Endothelial cell of umbilical vein (primary cell): Measurements from ENCODE around the gene MAP3K19. TPM values are rescaled to one million over a fixed set of nuclear protein-coding genes. Genes with fewer than 3 reads are reported as not detected.

Experiments used
- BruUV-seq: library from RNA; stranded (reverse); fragments of 400-500 nt; replicated peaks from 2 replicates; lab custom pipeline; 2021; lab: Mats Ljungman, UMichigan
- CTCF ChIA-PET: fragments of 300-600, 350-600 bp; sonication (Branson Sonifier 250); formaldehyde crosslinking; loops from one replicate; lab custom pipeline; 2021; ENCODE audit warnings: antibody characterized with exemption, inconsistent platforms; lab: Charles Lee
- POLR2A ChIA-PET: fragments of 300-600, 350-600 bp; sonication (Branson Sonifier 250); formaldehyde crosslinking; loops from one replicate; lab custom pipeline; 2021; ENCODE audit warnings: antibody characterized with exemption, inconsistent platforms; lab: Charles Lee
- DNase-seq: peaks from one replicate; pipeline ENCODE4 v3.0.0-alpha.2; 2011; ENCODE audit warnings: low read depth, low spot score
- FAIRE-seq: peaks from 2 replicates; lab custom pipeline; 2011; peaks lifted over from hg19 to GRCh38; lab: Jason Lieb, UNC
- H2AFZ ChIP-seq: 2 replicates; pipeline ENCODE4 v1.6.0; 2012; ENCODE audit warnings: low read depth, low read length, control low read depth, inconsistent platforms
- H3K27ac ChIP-seq: 2 replicates; pipeline ENCODE4 v1.5.1; 2011; ENCODE audit warnings: low read depth, mild to moderate bottlenecking, control low read depth, low read length, moderate library complexity; ENCODE audit not compliant: insufficient read depth
- H3K27me3 ChIP-seq, 2 experiments: 2 replicates each; pipeline versions ENCODE4 v1.6.0 to v1.6.1; 2011; ENCODE audit warnings: low read length in 2 of 2, mixed read lengths in 1 of 2; ENCODE audit not compliant: control insufficient read depth in 2 of 2, insufficient read depth in 2 of 2
- H3K36me3 ChIP-seq, 2 experiments: 2 replicates in 1 of 2; 3 replicates in 1 of 2; pipeline ENCODE4 v1.5.1; 2011; ENCODE audit warnings: low read length in 2 of 2, mild to moderate bottlenecking in 1 of 2, moderate library complexity in 1 of 2; ENCODE audit not compliant: control insufficient read depth in 2 of 2, insufficient read depth in 2 of 2; ENCODE audit errors: extremely low read depth in 1 of 2
- H3K4me1 ChIP-seq: 3 replicates; pipeline ENCODE4 v1.5.1; 2011; ENCODE audit warnings: mild to moderate bottlenecking, low read length; ENCODE audit not compliant: control insufficient read depth, insufficient read depth; ENCODE audit errors: extremely low read depth
- H3K4me2 ChIP-seq: 2 replicates; pipeline ENCODE4 v1.6.1; 2011; ENCODE audit warnings: low read length, control low read depth, mixed read lengths; ENCODE audit not compliant: insufficient read depth
- H3K4me3 ChIP-seq, 3 experiments: fragments of 200-600 bp in 1 of 3; sonication (generic), shearing (Covaris generic) in 1 of 3; replicated peaks in 1 of 3; 2 replicates each; pipeline ENCODE4 v1.5.1; 2011 to 2016; ENCODE audit warnings: control low read depth in 3 of 3, low read length in 3 of 3, mild to moderate bottlenecking in 2 of 3, inconsistent platforms in 1 of 3, low read depth in 1 of 3, moderate library complexity in 1 of 3; ENCODE audit not compliant: insufficient read depth in 1 of 3
- H3K79me2 ChIP-seq: 2 replicates; pipeline ENCODE4 v1.6.0; 2012; ENCODE audit warnings: low read length, inconsistent platforms; ENCODE audit not compliant: control insufficient read depth, insufficient read depth
- H3K9ac ChIP-seq: replicated peaks from 2 replicates; pipeline ENCODE3; 2011; ENCODE audit warnings: low read length, control low read depth; ENCODE audit not compliant: insufficient read depth; ENCODE audit errors: extremely low read depth
- H3K9me1 ChIP-seq: replicated peaks from 3 replicates; pipeline ENCODE4 v1.6.0; 2011; ENCODE audit warnings: mild to moderate bottlenecking, low read length; ENCODE audit not compliant: control insufficient read depth, insufficient read depth; ENCODE audit errors: extremely low read depth
- H3K9me3 ChIP-seq: replicated peaks from 2 replicates; pipeline ENCODE4 v1.5.1; 2012; ENCODE audit warnings: low read length, inconsistent platforms; ENCODE audit not compliant: control insufficient read depth, insufficient read depth
- H4K20me1 ChIP-seq: replicated peaks from 2 replicates; pipeline ENCODE3; 2011; ENCODE audit warnings: mild to moderate bottlenecking, low read length; ENCODE audit not compliant: control insufficient read depth, insufficient read depth; ENCODE audit errors: extremely low read depth
- EZH2 ChIP-seq: IDR thresholded peaks from 2 replicates; pipeline ENCODE4 v1.6.1; 2012; ENCODE audit warnings: borderline replicate concordance, low read depth, mild to moderate bottlenecking, moderate library complexity, low read length, inconsistent platforms; ENCODE audit not compliant: severe bottlenecking
- FOS ChIP-seq: IDR thresholded peaks from 2 replicates; pipeline ENCODE4 v1.6.1; 2011; ENCODE audit warnings: mild to moderate bottlenecking, low read length, moderate library complexity, borderline replicate concordance; ENCODE audit not compliant: insufficient read depth
- GATA2 ChIP-seq: IDR thresholded peaks from 2 replicates; pipeline ENCODE4 v1.7.0; 2011; ENCODE audit warnings: low read depth, mild to moderate bottlenecking, moderate library complexity, mixed read lengths, low read length; ENCODE audit not compliant: insufficient read length, insufficient read depth
- JUN ChIP-seq: IDR thresholded peaks from 2 replicates; pipeline ENCODE4 v1.6.1; 2011; ENCODE audit warnings: borderline replicate concordance, low read depth; ENCODE audit not compliant: insufficient read length, insufficient read depth
- MAX ChIP-seq: IDR thresholded peaks from 2 replicates; pipeline ENCODE4 v1.6.1; 2011; ENCODE audit not compliant: insufficient read depth, insufficient read length
- MYC ChIP-seq: IDR thresholded peaks from one replicate; pipeline ENCODE4 v1.6.1; 2011; ENCODE audit warnings: mild to moderate bottlenecking, low read depth, low read length
- POLR2A ChIP-seq: IDR thresholded peaks from 2 replicates; pipeline ENCODE4 v1.6.1; 2012; ENCODE audit warnings: low read depth, mild to moderate bottlenecking, control low read depth, low read length
- POLR2AphosphoS5 ChIP-seq: IDR thresholded peaks from 2 replicates; pipeline ENCODE4 v1.6.1; 2012; ENCODE audit warnings: low read depth, mild to moderate bottlenecking, control low read depth, low read length, moderate library complexity; ENCODE audit not compliant: insufficient read depth
- dilution Hi-C: fragments of 300-500 bp; cut with MboI; formaldehyde crosslinking; loops from one replicate; pipeline ENCODE4 v1.15.0; 2019; ENCODE audit warnings: low sequenced_read_pairs; ENCODE audit not compliant: extremely low pct_ligation_motif_present
- intact Hi-C: fragments of 100-400 bp; cut with micrococcal nuclease; formaldehyde crosslinking; loops from one replicate; pipeline ENCODE4 v1.10.0; 2022
- polyA plus RNA-seq, 4 experiments: library from polyadenylated mRNA; depleted of rRNA in 3 of 4; stranded (reverse) in 3 of 4; unstranded in 1 of 4; fragments of >200 nt; gene quantifications; 2 replicates each; pipeline versions ENCODE4 v1.2.1 to v1.2.3, GENCODE V29; 2011 to 2012; ENCODE audit warnings: missing spikeins in 1 of 4
- total RNA-seq: library from RNA; stranded (reverse); gene quantifications from 2 replicates; pipeline ENCODE4 v1.2.3, GENCODE V29; 2021
- TF ChIP-seq, protein P1 (sequence below), 2 donors: IDR thresholded peaks; 1 replicate in 1 of 2; 2 replicates in 1 of 2; pipeline ENCODE4 v1.5.1; 2011; ENCODE audit warnings: low read length in 2 of 2, mild to moderate bottlenecking in 2 of 2, moderate library complexity in 2 of 2, control low read depth in 1 of 2, inconsistent platforms in 1 of 2, low read depth in 1 of 2; ENCODE audit not compliant: insufficient read depth in 1 of 2; ENCODE audit errors: extremely low read depth in 1 of 2

MAP3K19 gene
- total and polyA plus RNA-seq, 2 donors (not counting 3 experiments of a cell fraction or from before 2014, with no cell fraction given) = not detected

DNA sequence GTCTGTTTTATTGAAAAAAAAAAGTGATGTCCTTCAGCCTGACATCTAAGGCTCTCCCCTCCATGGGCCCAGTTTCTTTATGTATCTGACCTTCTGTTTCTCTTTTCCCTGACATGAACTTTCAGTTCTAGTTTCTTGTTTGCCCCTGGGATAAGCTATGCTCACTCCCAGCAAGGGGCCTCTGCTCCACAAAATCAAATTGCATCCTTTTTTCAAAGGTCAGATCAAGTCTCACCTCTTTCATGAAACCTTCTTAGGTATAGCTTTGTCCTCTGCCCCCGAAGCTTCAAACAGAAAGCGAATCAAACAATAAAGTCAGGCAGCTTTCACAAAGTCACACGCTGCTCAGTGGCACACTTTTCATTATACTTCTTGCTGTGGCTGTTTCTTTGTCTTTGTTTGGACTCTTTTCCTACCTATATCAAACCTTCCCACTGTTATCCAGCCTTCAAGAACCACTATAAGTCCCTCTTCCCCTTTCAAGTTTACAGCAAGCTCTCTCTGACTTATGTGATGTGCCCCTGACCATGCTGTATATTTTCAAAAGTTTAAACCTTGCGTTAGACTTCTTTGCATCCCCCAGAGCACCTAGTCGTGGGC is 23.3 kb downstream of the MAP3K19 start:
- no peaks in the 10 kb centered on the region for H3K79me2 ChIP-seq
- intact Hi-C loops = no loop called here
- no peak overlapping the region for H3K4me3 ChIP-seq
- no peaks in the 10 kb centered on the region for H3K36me3 ChIP-seq
- H3K9ac ChIP-seq = no peak overlapping the region
- H3K4me1 ChIP-seq = no peaks in the 10 kb centered on the region
- H3K9me1 ChIP-seq = no peaks in the 10 kb centered on the region
- no peak overlapping the region for H2AFZ ChIP-seq
- H3K9me3 ChIP-seq = no peaks in the 10 kb centered on the region
- H3K27ac ChIP-seq = no peak overlapping the region
- H4K20me1 ChIP-seq = no peaks in the 10 kb centered on the region
- FAIRE-seq (no peak), DNase-seq (no peak)
- CTCF ChIA-PET = interaction anchor here (1.4 kb wide), 1 partner anchor 21 kb away, joined by 3 read pairs; no protein-coding TSS in a partner anchor
- BruUV-seq = no TSS peak
- TF ChIP-seq GATA2 = no peak
- TF ChIP-seq POLR2A = no peak
- no peak for TF ChIP-seq MAX
- TF ChIP-seq MYC = no peak
- TF ChIP-seq FOS = no peak
- TF ChIP-seq JUN = no peak
- TF ChIP-seq POLR2AphosphoS5 = no peak
- no peak for TF ChIP-seq EZH2
- TF ChIP-seq, protein P1, sequence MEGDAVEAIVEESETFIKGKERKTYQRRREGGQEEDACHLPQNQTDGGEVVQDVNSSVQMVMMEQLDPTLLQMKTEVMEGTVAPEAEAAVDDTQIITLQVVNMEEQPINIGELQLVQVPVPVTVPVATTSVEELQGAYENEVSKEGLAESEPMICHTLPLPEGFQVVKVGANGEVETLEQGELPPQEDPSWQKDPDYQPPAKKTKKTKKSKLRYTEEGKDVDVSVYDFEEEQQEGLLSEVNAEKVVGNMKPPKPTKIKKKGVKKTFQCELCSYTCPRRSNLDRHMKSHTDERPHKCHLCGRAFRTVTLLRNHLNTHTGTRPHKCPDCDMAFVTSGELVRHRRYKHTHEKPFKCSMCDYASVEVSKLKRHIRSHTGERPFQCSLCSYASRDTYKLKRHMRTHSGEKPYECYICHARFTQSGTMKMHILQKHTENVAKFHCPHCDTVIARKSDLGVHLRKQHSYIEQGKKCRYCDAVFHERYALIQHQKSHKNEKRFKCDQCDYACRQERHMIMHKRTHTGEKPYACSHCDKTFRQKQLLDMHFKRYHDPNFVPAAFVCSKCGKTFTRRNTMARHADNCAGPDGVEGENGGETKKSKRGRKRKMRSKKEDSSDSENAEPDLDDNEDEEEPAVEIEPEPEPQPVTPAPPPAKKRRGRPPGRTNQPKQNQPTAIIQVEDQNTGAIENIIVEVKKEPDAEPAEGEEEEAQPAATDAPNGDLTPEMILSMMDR (IDR thresholded peaks at IDR 0.05; ENCODE audit: extremely low read depth in 1 of 2, insufficient read depth in 1 of 2, low read depth in 1 of 2, low read length in 2 of 2) = no peak
- dilution Hi-C loops = no loop called here
- no peak overlapping the region for H3K4me2 ChIP-seq
- H3K27me3 ChIP-seq = peaks cover 6 to 9% of the 10 kb centered on the region in 2 experiments
- POLR2A ChIA-PET = no interaction called here
